Activated effector memory CD4-positive, alpha-beta T cell treated with Interleukin-2 at 50 U/mL for 16 hours (primary cell): ENCODE measurements around the gene LAIR1.
A peak's percentile ranks its signal among the peaks of the same experiment; 100 is the strongest.
"Not testable (repeated sequence)": the region's sequence is repeated elsewhere in the genome, so short reads cannot be mapped to it uniquely, and the experiment has no call there.

Experiments
- DNase-seq: peaks from one replicate; pipeline ENCODE4 v3.0.0-alpha.2; 2020

The LAIR1 gene, protein sequence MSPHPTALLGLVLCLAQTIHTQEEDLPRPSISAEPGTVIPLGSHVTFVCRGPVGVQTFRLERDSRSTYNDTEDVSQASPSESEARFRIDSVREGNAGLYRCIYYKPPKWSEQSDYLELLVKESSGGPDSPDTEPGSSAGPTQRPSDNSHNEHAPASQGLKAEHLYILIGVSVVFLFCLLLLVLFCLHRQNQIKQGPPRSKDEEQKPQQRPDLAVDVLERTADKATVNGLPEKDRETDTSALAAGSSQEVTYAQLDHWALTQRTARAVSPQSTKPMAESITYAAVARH

DNA sequence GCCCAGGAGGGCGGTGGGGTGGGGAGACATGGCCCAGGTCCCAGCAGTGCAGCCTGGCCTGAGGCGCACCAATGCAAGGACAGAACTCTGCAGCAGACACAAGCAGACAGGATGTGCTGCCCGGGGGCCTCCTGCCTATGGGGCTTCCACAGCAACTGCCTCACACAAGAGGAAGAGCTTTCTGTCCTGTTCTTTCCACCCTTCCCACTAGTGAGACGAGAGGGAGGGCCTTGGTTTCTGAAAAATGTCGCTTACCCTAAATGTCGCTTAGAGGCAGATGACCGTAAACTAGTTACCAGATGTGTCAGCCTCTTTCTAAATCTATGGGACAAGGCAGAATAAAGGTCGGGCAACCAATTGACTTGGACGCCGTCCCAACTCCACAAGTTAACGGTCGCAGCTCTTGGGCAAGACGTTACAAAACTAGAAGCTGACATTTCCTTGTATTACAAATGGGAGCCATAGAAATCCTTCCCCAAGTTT is at the start of gene LAIR1:
Gene LAIR1 (minus strand): TSS at position 157 of the 483 bp plus-strand sequence. CDS start 127 bp downstream, at position 30.
- peak; percentile 41 for DNase-seq

DNA sequence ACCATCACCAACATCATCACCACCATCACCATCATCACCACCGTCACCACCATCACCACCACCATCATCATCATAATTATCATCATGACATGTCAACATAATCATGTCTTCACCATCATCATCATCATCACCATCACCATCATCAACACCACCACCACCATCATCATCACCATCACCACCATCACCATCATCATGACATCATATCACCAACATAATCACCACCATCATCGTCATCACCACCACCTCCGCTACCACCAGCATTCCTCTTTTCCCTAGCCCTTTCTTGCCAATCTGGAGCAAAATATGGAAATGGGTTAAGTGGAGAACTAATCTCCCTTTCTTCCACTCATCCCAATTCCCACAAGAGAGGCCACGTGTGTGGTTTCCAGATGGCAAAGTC is 49.4 kb upstream of the LAIR1 start:
- no peak for DNase-seq

DNA sequence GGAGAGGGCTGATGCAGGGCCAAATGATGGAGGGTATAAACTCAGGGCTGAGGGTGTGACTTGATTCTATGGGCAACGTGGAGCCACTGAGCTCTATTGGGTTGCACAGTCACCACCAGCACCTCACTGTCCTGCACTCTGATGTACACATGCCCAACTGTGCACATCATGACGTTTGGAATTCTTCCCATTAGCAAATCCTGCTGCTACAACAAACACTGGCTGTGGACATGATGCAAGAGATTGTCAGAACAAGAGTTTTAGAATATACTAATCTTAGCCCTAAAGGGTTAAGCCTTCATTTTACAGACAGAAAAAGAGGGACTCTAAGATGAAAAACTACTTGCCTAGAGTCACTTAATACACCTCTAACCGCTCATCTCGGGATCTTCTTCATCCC is 48.1 kb upstream of the LAIR1 start:
- DNase-seq: no peak

DNA sequence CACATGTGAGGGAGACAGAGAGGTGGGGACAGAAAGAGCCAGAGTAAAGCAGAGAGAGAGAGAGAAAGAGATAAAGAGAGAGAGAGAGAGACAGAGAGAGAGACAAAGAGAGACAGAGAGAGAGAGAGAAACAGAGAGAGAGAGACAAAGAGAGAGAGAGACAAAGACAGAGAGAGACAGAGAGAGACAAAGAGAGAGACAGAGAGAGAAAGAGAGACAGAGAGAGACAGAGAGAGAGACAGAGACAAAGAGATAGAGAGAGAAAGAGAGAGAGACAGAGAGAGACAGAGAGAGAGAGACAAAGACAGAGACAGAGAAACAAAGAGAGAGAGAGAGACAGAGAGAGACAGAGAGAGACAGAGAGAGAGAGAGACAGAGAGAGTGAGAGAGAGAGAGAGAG is 46.3 kb upstream of the LAIR1 start:
- no peak for DNase-seq

DNA sequence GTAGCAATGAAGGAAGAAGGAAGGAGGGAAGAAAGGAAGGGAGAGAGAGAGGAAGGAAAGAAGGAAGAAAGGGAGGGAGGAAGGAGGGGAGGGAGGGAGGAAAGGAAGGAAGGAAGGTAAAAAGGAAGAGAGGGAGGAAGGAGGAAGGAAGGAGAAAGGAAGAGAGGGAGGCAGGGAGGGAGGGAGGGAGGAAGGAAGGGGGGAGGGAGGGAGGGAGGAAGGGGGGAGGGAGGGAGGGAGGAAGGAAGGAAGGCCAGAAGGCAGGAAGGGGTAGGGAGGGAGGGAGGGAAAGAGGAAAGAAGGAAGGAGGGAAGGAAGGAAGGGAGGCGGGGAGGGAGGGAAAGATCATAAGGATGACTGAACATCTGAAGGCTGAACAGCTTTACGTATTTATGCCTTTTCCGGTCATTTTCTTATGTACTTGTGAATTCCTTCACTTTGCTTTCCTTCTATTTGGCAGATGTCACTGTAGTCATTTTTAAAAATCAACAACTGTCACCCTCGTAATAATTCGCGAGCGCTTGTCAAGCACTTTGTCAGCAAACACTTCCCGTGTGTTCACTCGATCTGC is 43.8 kb upstream of the LAIR1 start:
- no peak for DNase-seq

DNA sequence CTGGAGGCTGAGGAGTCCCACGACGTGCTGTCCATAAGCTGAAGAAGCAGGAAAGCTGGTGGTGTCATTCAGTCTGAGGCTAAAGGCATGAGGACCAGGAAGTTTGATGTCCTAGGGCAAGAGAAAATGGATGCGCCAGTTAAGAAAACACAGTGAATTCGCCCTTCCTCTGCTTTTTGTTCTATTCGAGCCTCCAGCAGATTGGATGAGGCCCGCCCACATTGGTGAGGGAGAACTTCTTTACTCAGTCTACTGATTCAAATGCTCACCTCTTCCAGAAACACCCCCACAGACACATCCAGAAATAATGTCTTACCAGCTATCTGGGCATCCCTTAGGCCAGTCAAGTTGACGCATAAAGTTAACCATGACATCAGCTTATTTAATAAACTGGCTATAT is 43.0 kb upstream of the LAIR1 start:
- DNase-seq: no peak

DNA sequence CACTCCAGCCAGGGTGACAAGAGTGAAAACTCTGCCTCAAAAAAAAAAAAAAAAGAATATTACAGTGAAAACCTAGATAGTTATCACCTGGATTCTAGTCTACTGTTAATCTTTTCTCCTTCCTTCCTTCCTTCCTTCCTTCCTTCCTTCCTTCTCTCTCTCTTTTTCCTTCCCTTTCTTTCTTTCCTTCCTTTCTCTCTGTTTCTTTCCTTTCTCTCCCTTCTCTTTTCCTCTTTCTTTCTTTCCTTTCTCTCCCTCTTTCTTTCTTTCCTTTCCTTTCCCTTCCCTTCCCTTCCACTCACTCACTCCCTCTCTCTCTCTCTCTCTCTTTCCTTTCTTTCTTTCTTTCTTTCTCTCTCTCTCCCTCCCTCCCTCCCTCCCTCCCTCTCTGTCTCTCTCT is 40.9 kb upstream of the LAIR1 start:
- DNase-seq: no peak

DNA sequence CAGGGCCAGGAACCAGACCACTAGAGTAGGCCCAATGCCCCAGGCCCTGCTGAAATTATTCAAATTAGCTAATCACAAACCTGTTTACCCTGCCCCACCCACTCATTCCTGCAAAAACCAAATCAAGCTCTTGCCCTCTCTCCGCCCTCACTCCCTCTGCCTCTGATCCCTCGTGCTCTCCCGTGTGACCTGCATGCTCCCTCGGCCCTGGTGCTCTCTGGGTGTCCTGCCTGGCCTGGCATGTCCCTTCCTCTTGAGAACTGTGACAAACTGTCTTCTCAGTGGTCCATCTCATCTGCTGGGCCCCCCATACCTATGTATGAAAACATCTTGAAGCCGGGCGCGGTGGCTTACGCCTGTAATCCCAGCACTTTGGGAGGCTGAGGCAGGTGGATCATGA is 38.3 kb upstream of the LAIR1 start:
- no peak for DNase-seq

DNA sequence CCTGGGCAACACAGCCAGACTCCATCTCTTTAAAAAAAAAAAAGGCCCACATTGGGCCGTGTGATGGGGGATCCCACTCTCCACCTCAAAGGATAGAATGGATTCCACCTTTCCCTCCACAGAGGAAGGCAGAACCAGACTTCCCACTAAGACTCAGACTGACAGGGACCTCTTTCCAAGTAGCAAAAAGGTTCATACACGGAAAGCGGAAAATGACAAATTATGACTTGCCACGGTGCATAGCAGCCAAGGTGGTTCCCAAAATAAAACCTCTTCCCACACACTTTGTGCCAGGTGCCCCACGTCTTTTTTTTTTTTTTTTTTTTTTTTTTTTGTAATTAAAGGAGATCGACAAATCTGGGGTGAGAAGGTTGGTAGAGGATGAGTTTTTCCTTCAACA is 36.2 kb upstream of the LAIR1 start:
- no peak for DNase-seq

DNA sequence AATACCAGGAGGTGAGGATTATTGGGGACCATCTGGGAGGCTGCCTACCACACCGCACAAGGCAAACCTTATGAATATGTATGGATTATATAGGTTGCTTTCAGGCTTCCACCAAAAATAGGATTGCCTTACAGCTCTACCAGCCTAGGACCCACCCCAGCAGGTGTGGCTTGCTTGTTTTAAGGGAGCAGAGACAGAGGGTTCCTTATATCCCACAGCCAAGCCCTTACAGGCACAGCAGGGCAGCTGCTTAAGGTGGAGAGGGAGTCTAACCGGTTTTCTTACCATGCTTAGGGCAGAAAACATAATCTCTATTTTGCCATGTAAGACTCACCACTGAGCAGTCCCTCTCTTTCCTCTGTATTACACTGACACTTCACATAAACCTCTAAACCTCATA is 34.5 kb upstream of the LAIR1 start:
- no peak for DNase-seq

DNA sequence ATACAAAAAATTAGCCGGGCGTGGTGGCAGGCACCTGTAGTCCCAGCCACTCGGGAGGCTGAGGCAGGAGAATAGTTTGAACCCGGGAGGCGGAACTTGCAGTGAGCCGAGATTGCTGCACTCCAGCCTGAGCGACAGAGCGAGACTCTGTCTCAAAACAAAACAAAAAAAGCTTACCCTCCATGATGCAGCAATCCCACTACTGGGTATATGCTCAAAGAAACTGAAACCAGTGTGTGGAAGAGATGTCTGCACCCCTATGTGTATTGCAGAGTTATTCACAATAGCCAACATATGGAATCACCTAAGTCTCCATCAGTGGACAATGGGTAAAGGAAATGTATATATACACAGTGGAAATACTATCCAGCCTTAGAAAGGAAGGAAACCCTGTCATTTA is 31.0 kb upstream of the LAIR1 start:
- DNase-seq: no peak

DNA sequence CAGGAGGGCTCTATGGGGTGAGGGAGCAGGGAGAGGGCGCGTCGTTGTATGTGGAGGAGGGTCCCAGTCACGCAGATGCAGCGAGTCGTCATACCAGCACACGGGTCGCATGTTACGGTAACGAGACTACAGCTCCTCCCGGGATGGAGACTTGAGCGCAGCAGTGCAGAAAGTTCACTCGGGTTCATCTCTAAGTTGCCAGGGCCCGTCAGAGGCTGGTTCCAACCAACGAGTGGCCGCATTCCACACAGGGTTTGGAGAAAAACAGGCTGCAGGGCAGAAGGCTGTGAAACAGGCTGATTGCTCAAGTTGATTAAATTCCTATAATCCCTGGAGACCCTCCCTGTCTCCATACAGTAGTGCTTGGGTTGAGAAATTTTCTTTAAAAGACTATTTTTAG is 28.6 kb upstream of the LAIR1 start:
- DNase-seq: no peak

DNA sequence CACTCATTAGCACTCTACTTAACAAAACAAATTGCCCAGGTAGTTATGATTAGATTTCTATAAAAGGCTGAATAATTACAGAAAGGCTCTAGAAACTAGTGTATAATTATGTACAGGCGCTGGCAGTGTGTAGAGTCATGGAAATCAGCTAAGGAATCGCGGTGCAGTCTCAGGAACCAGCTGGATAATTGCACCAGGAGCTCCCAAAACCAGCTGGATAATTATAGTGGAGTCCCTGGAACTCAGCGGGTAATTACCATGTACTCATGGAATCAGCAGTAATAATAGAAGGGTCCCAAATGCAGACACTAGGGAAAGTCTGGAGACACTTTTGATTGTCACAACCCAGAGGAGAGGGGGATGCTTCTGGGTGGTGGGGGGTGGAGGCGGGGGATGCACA is 27.4 kb upstream of the LAIR1 start:
- DNase-seq: no peak

DNA sequence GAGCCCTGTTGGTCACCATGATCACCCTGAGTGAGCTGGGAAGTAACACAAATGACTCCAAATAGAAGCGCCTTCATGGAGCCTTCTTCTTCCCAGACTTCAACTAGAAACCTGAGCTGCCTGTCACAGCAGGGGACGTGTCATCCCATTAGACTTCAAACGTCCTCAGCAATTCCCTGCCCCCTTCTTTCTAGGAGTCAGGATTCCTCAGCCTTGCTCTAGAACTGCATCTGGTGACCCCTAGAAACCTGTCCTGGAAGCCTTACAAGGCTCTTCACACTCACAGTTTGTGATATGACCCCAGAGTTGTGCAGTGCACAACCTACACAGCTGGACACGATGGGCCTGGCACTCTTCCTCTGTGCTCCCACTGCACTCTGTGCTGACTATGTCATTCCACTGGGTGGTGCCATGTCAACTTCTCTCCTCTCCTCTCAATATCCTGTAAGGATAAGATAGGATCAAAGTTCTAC is 26.9 kb upstream of the LAIR1 start:
- no peak for DNase-seq

DNA sequence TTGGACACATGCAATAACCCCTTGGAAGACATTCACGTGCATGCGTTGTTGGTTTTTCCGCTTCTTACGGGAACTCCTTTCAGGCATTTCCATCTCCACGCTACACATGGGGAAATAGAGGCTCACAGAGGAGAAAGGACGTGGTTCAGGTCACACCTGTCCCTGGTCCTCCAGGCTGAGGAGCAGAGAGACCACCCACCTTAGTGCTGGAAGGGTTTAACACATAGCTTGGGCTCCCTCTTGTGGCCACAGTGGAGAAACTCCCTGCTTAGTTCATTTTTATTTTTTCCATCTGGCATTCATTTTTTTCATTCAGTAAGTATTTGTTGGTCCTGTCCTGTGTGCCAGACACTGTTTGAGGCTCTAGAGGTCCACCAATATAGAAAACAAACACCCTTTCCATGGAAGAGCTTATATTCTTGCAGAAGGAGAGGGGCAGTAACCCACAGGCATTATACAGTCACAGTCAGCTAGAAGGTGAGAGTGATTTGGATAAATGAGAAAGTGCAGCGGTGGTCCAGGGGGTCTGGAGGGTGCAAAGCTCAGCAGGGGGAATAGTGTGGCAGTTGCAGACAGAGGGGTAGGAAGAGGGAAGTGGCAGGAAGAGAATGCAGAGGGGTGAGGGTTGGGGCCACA is 26.3 kb upstream of the LAIR1 start:
- DNase-seq: peak; percentile 32

DNA sequence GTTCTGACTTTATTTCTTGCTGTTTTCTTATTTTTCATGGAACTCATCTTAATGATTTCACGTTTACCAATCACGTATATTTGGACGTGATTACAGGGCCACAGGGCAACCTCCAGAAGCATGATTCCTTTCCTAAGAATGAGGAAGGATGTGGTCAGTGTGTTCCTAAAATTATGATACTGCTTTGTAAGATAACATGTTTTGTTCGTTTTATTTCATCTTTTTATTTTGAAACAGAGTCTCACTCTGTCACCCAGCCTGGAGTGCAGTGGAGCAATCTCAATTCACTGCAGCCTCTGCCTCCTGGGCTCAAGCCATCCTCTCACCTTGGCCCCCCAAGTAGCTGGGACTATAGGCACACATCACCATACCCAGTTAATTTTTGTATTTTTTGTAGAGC is 24.8 kb upstream of the LAIR1 start:
- no peak for DNase-seq

DNA sequence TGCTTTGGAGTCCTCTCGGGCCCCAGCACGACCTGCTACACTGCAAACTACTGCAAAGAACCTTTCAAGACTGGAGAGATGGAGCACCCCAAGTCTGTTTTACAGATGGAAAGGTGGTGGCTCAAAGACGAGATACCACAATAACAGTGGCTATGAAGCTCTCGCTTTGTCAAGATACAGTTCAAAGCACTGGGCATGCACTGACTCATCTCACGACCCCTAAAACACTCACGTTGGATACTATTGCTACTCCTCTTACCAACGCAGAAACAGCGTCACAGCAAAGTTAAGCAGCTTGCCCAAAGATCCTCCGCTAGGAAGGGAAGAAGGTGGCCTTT is 24.0 kb upstream of the LAIR1 start:
- DNase-seq: no peak

DNA sequence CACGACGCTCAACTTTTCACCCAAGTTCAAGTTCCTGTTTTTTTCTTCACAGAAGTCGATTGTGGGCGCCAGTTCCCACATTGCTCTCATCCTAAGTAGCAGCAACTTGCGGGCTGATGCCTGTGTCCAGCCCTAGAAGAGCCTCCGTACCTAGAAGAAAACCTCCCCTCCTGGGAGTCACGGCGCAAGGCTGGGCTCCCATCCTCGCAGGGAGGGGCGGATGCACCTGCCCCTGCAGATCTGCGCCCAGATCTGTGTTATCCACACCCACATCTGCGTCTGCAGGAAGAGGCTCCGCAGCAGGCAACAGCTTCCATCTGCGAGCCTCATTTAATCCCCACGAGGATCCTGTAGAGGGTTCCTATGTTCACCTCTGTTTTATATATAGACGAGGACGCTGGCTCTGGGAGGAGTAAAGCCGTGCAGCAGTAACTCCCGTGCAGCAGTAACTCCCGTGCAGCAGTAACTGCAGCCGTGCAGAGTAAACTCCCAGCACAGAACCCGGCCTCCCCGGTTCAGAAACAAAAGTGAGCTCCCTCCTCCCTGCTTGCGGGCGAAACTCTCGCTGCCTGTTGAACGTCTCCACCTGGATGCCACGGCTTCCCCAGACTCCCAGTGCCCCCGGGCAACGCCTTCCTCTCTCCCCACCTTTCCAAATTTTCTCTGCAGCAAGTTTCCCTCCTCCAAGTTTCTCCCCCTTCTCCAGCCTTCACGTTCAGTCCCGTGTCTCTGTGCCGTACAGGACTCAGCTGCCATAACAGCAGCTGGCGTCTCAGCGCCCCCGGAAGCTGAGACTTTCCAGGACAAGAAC is 23.5 kb upstream of the LAIR1 start:
- DNase-seq: peak; percentile 42

DNA sequence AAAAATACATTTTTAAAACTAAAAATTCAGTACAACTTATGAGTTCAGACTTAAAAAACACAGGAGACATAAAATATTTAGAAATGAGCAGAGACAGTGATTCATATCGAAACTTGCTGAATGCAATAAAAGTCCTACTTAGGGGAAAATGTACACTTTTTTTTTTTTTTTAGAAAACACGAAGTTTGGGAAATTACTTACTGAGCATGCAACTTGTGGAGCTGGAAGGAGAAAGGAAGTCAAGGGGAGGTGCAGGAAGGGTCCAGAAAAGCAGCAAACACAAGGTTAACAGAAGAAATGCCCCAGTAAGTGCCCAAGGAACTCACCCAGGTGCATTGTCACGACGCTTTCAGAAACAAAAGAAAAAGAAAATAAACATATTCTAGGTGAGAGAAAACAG is 18.6 kb upstream of the LAIR1 start:
- DNase-seq: no peak

DNA sequence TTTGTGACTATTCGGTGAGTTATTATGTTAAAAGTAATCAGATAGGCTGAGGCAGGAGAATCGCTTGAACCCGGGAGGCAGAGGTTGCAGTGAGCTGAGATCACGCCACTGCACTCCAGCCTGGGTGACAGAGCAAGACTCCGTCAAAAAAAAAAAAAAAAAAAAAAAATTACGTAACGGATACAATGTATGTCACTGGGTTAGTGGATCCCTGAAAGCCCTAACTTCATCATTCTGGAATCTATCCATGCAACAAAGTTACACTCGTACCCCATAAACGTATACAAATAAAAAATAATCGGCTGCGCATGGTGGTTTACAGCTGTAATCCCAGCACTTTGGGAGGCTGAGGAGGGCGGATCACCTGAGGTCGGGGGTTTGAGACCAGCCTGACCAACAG is 17.3 kb upstream of the LAIR1 start:
- not testable (repeated sequence) for DNase-seq

DNA sequence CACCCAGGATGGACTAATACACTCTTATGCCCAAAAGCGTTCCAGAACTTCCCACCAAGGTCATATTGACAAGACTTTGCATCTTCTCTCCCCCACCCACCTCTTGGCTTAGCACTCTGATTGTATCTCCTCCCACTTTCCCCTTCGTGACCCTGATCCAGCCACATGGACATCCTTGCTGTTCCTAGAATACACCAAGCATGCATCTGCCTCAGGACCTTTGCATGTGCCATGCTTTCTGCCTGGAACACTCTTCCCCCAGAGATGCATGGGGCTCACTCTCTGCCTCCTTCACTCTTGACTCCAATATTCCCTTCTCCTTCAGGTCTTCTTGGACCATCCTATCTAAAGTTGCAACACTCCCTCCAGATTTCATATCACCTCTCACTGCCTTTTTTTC is 16.2 kb upstream of the LAIR1 start:
- DNase-seq: no peak

DNA sequence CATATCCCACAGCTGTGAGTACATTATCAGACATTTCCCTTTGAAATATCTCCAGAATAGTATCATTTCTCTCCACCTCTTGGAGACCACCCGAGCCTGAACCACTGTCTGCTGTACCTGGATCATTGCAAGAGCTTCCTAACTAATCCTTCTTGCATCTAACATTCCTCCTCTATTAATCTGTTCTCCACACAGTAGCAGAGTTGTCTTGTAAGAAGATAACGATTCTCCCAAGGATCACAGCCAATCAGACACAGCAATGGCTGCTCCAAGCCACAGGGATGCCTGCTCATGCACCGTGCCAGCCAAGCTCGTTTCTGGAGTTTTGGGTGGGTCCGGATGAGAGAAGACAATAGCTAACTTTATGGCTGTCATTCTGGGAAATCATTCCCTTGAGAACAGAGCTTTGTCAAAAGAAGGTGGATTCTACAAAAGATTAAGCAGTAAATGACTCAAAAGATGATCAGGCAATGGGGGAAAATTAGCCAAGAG is 14.5 kb upstream of the LAIR1 start:
- no peak for DNase-seq

DNA sequence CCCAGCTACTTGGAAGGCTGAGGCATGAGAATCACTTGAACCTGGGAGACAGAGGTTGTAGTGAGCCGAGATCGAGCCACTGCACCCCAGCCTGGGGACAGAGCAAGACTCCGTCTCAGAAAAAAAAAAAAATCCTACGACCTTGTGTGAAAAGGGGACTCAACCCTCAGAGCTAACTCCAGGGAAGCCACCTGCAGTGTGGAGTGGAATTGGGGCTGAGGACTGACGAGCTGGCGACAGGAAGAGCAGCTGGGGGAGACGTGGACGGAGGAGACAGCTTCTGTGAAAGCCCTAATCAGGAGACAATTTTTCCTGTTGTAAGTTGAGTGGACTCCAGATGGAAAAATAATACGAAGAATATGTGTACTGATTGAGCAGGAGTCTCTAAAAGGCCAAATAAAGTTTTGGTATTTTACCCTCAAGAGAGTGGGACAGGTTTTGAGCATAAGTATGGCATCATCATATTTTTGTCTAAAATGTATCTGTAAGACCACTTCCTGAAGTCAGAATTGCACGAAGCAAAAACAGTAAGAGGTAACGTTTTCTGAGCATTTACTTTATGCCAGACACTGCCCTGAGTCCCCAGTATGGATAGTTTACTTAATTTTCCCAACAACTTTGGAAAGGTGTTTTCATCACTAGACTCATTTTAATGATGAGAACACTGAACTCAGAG is 12.0 kb upstream of the LAIR1 start:
- no peak for DNase-seq
